ENCODE measurements around the gene ANTXR2. TPM values are rescaled to one million over a fixed set of nuclear protein-coding genes. Genes with fewer than 3 reads are reported as not detected.

The ANTXR2 gene
- total and polyA plus RNA-seq, 9 of the 15 experiments (the other 6 are each of a cell fraction or from before 2014, with no cell fraction given) = 10.1 to 83.8 (median 60.3) TPM

DNA sequence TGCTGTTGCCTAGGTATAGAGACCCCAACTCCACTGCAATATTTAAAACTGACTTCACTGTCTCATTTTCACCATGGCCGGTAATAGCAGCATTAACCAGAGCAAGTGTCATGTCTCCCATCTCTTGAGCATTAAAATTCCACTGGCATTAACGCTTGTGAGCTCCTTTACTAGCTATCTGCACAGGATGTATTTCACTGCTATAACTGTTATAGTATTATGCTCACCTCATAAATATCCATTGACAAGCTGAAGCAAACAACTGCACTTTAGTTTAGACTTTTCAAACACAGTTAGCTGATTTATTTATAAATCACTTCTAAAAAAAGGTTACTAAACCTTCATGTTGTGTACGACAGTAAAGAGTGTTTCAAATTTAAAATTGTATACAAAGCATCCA lies 157.8 kb downstream of the ANTXR2 start:
- no peaks in the 10 kb centered on the region for H3K79me2 ChIP-seq (ENCODE audit: control insufficient read depth, insufficient read depth, low read length)
- no peak overlapping the region for H3K4me2 ChIP-seq (ENCODE audit: insufficient read depth, low read length)
- H3K4me1 ChIP-seq (replicated peaks in 1 of 2; ENCODE audit: control insufficient read depth in 2 of 2, insufficient read depth in 2 of 2, low read length in 2 of 2) = no peaks in the 10 kb centered on the region
- intact Hi-C loops (cut with micrococcal nuclease) (loop anchor here (10.0 kb wide), 1 partner anchor 420 kb away; the partner anchor contains the start of gene CFAP299), in situ Hi-C loops (cut with MboI) (no loop called here)
- H3K9ac ChIP-seq (ENCODE audit: insufficient read depth in 1 of 2, low read depth in 2 of 2, low read length in 2 of 2) = no peak overlapping the region
- no peaks in the 10 kb centered on the region; the same call in 1 of the 2 replicates for H3K9me3 ChIP-seq (replicated peaks; ENCODE audit: control insufficient read depth, insufficient read depth, low read depth, low read length)
- CTCF ChIA-PET (ENCODE audit: low intra/inter-chr PET ratio) = no interaction called here
- H3K4me3 ChIP-seq = no peak overlapping the region
- no TSS peak for BruUV-seq (replicated peaks)
- no peak overlapping the region for H2AFZ ChIP-seq (ENCODE audit: low read depth, low read length)
- no peak overlapping the region for H3K27ac ChIP-seq (ENCODE audit: extremely low read depth, low read depth, low read length)
- H4K20me1 ChIP-seq (replicated peaks; ENCODE audit: control insufficient read depth, insufficient read depth, low read length) = no peaks in the 10 kb centered on the region
- DNase-seq (ENCODE audit: extremely low read depth in 1 of 4, low spot score in 3 of 4) = no peak
- H3K36me3 ChIP-seq (ENCODE audit: control insufficient read depth, insufficient read depth, low read length) = no peaks in the 10 kb centered on the region
- no peaks in the 10 kb centered on the region for H3K9me1 ChIP-seq (ENCODE audit: control insufficient read depth, insufficient read depth, low read length)
- POLR2A ChIA-PET = interaction anchor here (1.3 kb wide), 1 partner anchor 46 kb away, joined by 3 read pairs; no protein-coding TSS in a partner anchor
- FAIRE-seq = no peak
- no peaks in the 10 kb centered on the region for H3K27me3 ChIP-seq (ENCODE audit: control insufficient read depth in 2 of 2, insufficient read depth in 2 of 2, low read length in 2 of 2)
- ATAC-seq = no peak
- 90% methylated on average over 3 of the region's 3 CpGs for WGBS (ENCODE audit: insufficient coverage, low coverage, missing lambda C conversion rate)
- no peak for TF ChIP-seq CHD2 (IDR thresholded peaks at IDR 0.05; ENCODE audit: low read depth, low read length)
- no peak for TF ChIP-seq CTBP1 (IDR thresholded peaks at IDR 0.05; ENCODE audit: borderline replicate concordance)
- TF ChIP-seq CSDE1 (IDR thresholded peaks at IDR 0.05) = no peak
- no peak for TF ChIP-seq TRIM25 (IDR thresholded peaks at IDR 0.05; ENCODE audit: borderline replicate concordance)
- no peak for TF ChIP-seq GTF2A2 (tag; IDR thresholded peaks at IDR 0.05)
- TF ChIP-seq NCOA6 (IDR thresholded peaks at IDR 0.05) = no peak
- TF ChIP-seq, protein P1, sequence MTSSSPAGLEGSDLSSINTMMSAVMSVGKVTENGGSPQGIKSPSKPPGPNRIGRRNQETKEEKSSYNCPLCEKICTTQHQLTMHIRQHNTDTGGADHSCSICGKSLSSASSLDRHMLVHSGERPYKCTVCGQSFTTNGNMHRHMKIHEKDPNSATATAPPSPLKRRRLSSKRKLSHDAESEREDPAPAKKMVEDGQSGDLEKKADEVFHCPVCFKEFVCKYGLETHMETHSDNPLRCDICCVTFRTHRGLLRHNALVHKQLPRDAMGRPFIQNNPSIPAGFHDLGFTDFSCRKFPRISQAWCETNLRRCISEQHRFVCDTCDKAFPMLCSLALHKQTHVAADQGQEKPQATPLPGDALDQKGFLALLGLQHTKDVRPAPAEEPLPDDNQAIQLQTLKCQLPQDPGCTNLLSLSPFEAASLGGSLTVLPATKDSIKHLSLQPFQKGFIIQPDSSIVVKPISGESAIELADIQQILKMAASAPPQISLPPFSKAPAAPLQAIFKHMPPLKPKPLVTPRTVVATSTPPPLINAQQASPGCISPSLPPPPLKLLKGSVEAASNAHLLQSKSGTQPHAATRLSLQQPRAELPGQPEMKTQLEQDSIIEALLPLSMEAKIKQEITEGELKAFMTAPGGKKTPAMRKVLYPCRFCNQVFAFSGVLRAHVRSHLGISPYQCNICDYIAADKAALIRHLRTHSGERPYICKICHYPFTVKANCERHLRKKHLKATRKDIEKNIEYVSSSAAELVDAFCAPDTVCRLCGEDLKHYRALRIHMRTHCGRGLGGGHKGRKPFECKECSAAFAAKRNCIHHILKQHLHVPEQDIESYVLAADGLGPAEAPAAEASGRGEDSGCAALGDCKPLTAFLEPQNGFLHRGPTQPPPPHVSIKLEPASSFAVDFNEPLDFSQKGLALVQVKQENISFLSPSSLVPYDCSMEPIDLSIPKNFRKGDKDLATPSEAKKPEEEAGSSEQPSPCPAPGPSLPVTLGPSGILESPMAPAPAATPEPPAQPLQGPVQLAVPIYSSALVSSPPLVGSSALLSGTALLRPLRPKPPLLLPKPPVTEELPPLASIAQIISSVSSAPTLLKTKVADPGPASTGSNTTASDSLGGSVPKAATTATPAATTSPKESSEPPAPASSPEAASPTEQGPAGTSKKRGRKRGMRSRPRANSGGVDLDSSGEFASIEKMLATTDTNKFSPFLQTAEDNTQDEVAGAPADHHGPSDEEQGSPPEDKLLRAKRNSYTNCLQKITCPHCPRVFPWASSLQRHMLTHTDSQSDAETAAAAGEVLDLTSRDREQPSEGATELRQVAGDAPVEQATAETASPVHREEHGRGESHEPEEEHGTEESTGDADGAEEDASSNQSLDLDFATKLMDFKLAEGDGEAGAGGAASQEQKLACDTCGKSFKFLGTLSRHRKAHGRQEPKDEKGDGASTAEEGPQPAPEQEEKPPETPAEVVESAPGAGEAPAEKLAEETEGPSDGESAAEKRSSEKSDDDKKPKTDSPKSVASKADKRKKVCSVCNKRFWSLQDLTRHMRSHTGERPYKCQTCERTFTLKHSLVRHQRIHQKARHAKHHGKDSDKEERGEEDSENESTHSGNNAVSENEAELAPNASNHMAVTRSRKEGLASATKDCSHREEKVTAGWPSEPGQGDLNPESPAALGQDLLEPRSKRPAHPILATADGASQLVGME (CRISPR knock-in tag; IDR thresholded peaks at IDR 0.05) = no peak
- no peak for TF ChIP-seq ZNF3 (CRISPR knock-in tag; IDR thresholded peaks at IDR 0.05)
- TF ChIP-seq TRIM28 (IDR thresholded peaks at IDR 0.05) = no peak
- no peak for TF ChIP-seq ZFPM2 (CRISPR knock-in tag; IDR thresholded peaks at IDR 0.05)
- TF ChIP-seq MIER1 (IDR thresholded peaks at IDR 0.05; ENCODE audit: low read depth) = no peak
- TF ChIP-seq TEAD1 (CRISPR knock-in tag; IDR thresholded peaks at IDR 0.05) = no peak
- TF ChIP-seq FOXM1 (IDR thresholded peaks at IDR 0.05; ENCODE audit: low read depth) = no peak
- no peak for TF ChIP-seq FOXM1 (CRISPR knock-in tag; IDR thresholded peaks at IDR 0.05; ENCODE audit: low read depth)
- TF ChIP-seq, protein P2, sequence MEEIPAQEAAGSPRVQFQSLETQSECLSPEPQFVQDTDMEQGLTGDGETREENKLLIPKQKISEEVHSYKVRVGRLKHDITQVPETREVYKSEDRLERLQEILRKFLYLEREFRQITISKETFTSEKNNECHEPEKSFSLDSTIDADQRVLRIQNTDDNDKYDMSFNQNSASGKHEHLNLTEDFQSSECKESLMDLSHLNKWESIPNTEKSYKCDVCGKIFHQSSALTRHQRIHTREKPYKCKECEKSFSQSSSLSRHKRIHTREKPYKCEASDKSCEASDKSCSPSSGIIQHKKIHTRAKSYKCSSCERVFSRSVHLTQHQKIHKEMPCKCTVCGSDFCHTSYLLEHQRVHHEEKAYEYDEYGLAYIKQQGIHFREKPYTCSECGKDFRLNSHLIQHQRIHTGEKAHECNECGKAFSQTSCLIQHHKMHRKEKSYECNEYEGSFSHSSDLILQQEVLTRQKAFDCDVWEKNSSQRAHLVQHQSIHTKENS (CRISPR knock-in tag; IDR thresholded peaks at IDR 0.05) = no peak

All from K562 (cell line).